Psoas muscle (tissue), 8 donors: ENCODE data around the gene CARS2. TPM values are rescaled to one million over a fixed set of nuclear protein-coding genes. Genes with fewer than 3 reads are reported as not detected.

Experiments used
- ATAC-seq, 4 donors: fragments of 200-7000 bp; cut with Tn5 transposase; one replicate each; pipeline ENCODE4 v1.9.1; 2020; ENCODE audit warnings: moderate library complexity in 3 of 4, mild to moderate bottlenecking in 2 of 4
- DNase-seq, 2 donors: peaks; one replicate each; pipeline ENCODE4 v3.0.0-alpha.2; 2020
- H3K27ac ChIP-seq: fragments of 200-600 bp; one replicate; pipeline ENCODE4 v1.8.0; 2022
- H3K27me3 ChIP-seq, 3 donors: fragments of 200-600 bp in 1 of 3; one replicate each; pipeline versions ENCODE4 v1.6.1 to v1.8.0; 2013 to 2022; ENCODE audit warnings: low read length in 2 of 3, mild to moderate bottlenecking in 2 of 3, moderate library complexity in 1 of 3; ENCODE audit not compliant: insufficient read depth in 3 of 3
- H3K36me3 ChIP-seq, 2 donors: fragments of 200-600 bp in 1 of 2; one replicate each; pipeline versions ENCODE4 v1.6.1 to v1.8.0; 2013 to 2022; ENCODE audit warnings: low read depth in 1 of 2, mild to moderate bottlenecking in 1 of 2, moderate library complexity in 1 of 2; ENCODE audit not compliant: insufficient read depth in 1 of 2
- H3K4me1 ChIP-seq: fragments of 200-600 bp; one replicate; pipeline ENCODE4 v1.8.0; 2022
- H3K4me3 ChIP-seq: fragments of 200-600 bp; one replicate; pipeline ENCODE4 v1.8.0; 2022; ENCODE audit warnings: mild to moderate bottlenecking
- H3K9me3 ChIP-seq: fragments of 200-600 bp; one replicate; pipeline ENCODE4 v1.8.0; 2022
- WGBS, 3 donors: extraction: QIAGEN DNeasy Blood & Tissue Kit; methylation state at CpG; one replicate each; pipeline versions ENCODE4 v1.1.6 to v1.1.7; 2013; 5-methylcytosine and 5-hydroxymethylcytosine counted together
- intact Hi-C, 2 donors: fragments of 100-400 bp; cut with DNase I; formaldehyde crosslinking; loops; one replicate each; pipeline versions ENCODE4 v1.11.0 to v1.14.2; 2022
- polyA plus RNA-seq, 3 donors: library from polyadenylated mRNA; stranded (reverse); fragments of 200-250 nt; gene quantifications; one replicate each; pipeline ENCODE4 v1.2.3, GENCODE V29; 2013
- total RNA-seq, 4 donors: library from RNA; stranded (reverse); fragmentation: NEBNext Ultra II Directional in 2 of 4; extraction: Animal tissue kit (Norgen Biotek cat#: 25700) in 2 of 4; gene quantifications; one replicate each; pipeline versions ENCODE4 v1.2.1 to v1.2.4, GENCODE V29; 2021 to 2023
- TF ChIP-seq, protein P1 (sequence below): fragments of 200-600 bp; IDR thresholded peaks from one replicate; pipeline ENCODE4 v1.8.0; 2022; ENCODE audit warnings: antibody characterized with exemption
- donor health status: healthy with polysubstance abuse.
- donor health status: DM: no; HTN: no; CAD: no; lungs with moderate emphysema.
- donor health status: Bipolar disorder and iron deficiency.
- donor health status: healthy.
- donor health status: DM: yes; HTN: yes; CAD: no.
- donor health status: DM: no; HTN: no; CAD: no.
- donor health status: DM: no; HTN: no; CAD: no.
- donor health status: DM: yes; HTN: yes; CAD: no.

CARS2 gene
- total and polyA plus RNA-seq, 7 donors: 41.3 to 85.2 (median 56.3) TPM

DNA sequence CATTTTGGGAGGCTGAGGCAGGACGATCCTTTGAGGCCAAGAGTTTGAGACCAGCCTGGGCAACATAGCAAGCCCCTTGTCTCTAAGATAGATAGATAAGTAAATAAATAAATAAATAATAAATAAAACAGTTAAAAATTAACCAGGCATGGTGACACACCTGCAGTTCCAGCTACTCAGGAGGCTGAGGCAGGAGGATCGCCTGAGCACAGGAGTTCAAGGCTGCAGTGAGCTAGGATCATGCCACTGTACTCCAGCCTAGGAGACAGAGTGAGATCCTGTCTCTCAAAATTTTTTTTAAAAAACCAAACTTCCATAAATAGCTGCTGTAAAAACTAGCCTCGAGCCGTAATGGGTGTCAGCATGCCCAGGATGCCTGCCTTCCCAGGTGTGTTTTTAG, 104.9 kb downstream of the CARS2 start:
- intact Hi-C loops: no loop called here
- Histone ChIP-seq H3K36me3 (no peaks in the 10 kb centered on the region), H3K4me1 (no peaks in the 10 kb centered on the region), H3K9me3 (no peaks in the 10 kb centered on the region), H3K4me3 (no peak overlapping the region), H3K27ac (no peak overlapping the region), H3K27me3 (no peaks in the 10 kb centered on the region)
- no peak for DNase-seq
- no peak for ATAC-seq
- 82 to 91% (median 84%) methylated on average over 4 of the region's 4 CpGs for WGBS, 3 donors
- TF ChIP-seq, protein P1, sequence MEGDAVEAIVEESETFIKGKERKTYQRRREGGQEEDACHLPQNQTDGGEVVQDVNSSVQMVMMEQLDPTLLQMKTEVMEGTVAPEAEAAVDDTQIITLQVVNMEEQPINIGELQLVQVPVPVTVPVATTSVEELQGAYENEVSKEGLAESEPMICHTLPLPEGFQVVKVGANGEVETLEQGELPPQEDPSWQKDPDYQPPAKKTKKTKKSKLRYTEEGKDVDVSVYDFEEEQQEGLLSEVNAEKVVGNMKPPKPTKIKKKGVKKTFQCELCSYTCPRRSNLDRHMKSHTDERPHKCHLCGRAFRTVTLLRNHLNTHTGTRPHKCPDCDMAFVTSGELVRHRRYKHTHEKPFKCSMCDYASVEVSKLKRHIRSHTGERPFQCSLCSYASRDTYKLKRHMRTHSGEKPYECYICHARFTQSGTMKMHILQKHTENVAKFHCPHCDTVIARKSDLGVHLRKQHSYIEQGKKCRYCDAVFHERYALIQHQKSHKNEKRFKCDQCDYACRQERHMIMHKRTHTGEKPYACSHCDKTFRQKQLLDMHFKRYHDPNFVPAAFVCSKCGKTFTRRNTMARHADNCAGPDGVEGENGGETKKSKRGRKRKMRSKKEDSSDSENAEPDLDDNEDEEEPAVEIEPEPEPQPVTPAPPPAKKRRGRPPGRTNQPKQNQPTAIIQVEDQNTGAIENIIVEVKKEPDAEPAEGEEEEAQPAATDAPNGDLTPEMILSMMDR: no peak

- intact Hi-C loops: no loop called here
- H3K27me3 ChIP-seq: no peaks in the 10 kb centered on the region
- no peak overlapping the region for H3K4me3 ChIP-seq
- ATAC-seq (no peak), DNase-seq (no peak)
- no peak overlapping the region for H3K27ac ChIP-seq
- H3K4me1 ChIP-seq: no peaks in the 10 kb centered on the region
- 80 to 86% (median 85%) methylated on average over 10 of the region's 10 CpGs for WGBS, 3 donors
- TF ChIP-seq, protein P1: no peak
- H3K36me3 ChIP-seq: no peaks in the 10 kb centered on the region
- no peaks in the 10 kb centered on the region for H3K9me3 ChIP-seq
Measured at GRCh38 chr13:110600261-110600819, 105.6 kb downstream of the CARS2 start.

DNA sequence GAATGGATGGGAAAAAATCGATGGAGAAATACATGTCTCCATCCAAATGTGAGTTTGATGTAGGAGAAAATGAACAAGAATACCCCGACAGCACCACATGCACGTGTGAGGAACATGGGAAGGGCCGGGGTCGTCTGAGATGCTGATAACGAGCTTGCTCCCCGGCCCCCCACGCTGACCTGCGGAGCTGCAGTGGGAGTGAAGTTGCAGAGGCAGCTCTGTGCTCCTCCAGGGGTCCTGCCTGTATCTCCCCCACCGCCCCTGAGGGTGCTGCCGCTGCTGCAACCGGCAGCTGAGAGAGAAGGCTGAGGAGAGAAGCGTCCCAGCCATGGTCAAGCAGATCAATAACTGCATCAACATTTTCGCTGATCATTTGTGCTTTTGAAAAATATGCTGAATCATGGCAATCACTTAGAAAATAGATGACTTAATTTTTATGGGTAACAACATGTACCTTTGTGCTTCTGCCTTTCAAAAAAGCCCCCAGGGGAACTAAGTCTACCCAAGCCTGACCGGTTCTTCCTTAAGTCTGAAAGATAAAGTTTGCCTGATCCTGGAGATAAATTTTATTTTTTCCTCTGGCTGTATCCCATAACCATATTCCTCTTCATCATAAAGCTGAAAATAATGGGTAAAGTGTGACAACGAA, 108.8 kb downstream of the CARS2 start:
- DNase-seq (no peak), ATAC-seq (no peak)
- TF ChIP-seq, protein P1: no peak
- no peak overlapping the region for H3K4me3 ChIP-seq
- H3K9me3 ChIP-seq: no peaks in the 10 kb centered on the region
- no peaks in the 10 kb centered on the region for H3K36me3 ChIP-seq
- H3K27ac ChIP-seq: no peak overlapping the region
- no peaks in the 10 kb centered on the region for H3K27me3 ChIP-seq
- WGBS, 3 donors: 74 to 79% (median 76%) methylated on average over 16 of the region's 16 CpGs
- peaks cover 4% of the 10 kb centered on the region for H3K4me1 ChIP-seq
- intact Hi-C loops: loop anchor here in 1 of 2 donors (10.0 kb wide), 1 partner anchor 448 kb away; no protein-coding TSS in a partner anchor

DNA sequence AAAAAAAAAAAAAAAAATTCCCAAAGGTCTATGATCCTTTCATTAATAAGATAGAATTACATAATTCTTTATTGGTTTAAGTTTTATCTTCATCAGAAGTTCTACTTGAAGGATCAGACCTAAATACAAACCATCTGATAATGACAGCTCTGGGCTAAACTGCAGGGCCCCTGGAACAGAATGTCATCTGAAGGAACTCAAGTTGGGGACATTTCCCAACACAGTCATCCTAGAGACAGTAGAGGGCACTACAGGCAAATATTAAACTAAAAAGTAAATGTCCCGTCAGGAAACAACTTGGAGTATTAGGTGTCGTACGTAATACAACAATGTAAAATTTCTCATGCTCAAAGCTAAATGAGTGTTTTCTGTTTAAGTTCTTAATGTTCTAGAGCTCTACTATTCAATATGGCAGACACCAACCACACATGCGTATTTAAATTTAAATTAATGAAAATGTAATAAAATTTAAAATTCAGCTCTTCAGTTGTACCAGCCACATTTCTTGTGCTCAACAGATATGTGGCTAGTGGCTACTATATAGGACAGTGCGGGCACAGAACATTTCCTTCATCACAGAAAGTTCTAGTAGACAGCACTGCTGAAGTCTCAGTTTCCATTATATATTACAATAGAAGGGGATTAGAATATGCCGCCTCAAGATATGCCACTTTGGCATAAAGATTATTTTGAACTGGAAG, 112.3 kb downstream of the CARS2 start:
- intact Hi-C loops: loop anchor here (2.0 to 10.0 kb wide), 3 partner anchors 224 to 451 kb away; no protein-coding TSS in a partner anchor
- WGBS, 3 donors: 44 to 45% (median 44%) methylated on average over 6 of the region's 6 CpGs
- DNase-seq: no peak
- Histone ChIP-seq H3K4me1 (peaks cover 4% of the 10 kb centered on the region), H3K9me3 (no peaks in the 10 kb centered on the region), H3K4me3 (no peak overlapping the region), H3K27me3 (no peaks in the 10 kb centered on the region), H3K27ac (no peak overlapping the region), H3K36me3 (no peaks in the 10 kb centered on the region)
- TF ChIP-seq, protein P1: peak; percentile 62
- ATAC-seq: peak; percentile 74 to 96 (median 91)
